Peyer's patch (tissue), 4 donors: ENCODE data around the gene DPM2. TPM values are rescaled to one million over a fixed set of nuclear protein-coding genes. Genes with fewer than 3 reads are reported as not detected.

ENCODE experiments used
- DNase-seq, 3 donors: peaks; one replicate each; pipeline ENCODE4 v3.0.0-alpha.2; 2017 to 2019
- H3K27ac ChIP-seq, 4 donors: fragments of 200-600 bp; sonication (generic); one replicate each; pipeline ENCODE4 v1.5.1; 2016 to 2019
- H3K27me3 ChIP-seq, 2 donors: fragments of 200-600 bp; sonication (generic); one replicate each; pipeline ENCODE4 v1.5.1; 2019
- H3K36me3 ChIP-seq, 3 donors: fragments of 200-600 bp; sonication (generic); one replicate each; pipeline ENCODE4 v1.5.1; 2016 to 2019
- H3K4me1 ChIP-seq, 4 donors: fragments of 200-600 bp; sonication (generic); one replicate each; pipeline ENCODE4 v1.5.1; 2016 to 2019
- H3K4me3 ChIP-seq, 4 donors: fragments of 200-600 bp; sonication (generic); 1 replicate in 3 of 4; 2 replicates in 1 of 4; pipeline ENCODE4 v1.5.1; 2016 to 2019; ENCODE audit warnings: mild to moderate bottlenecking in 1 of 4
- H3K9me3 ChIP-seq, 4 donors: fragments of 200-600 bp; sonication (generic); one replicate each; pipeline ENCODE4 v1.5.1; 2016 to 2019; ENCODE audit warnings: mild to moderate bottlenecking in 1 of 4
- CTCF ChIP-seq, 6 experiments: fragments of 450-650 bp in 4 of 6; fragments of 200-600 bp in 2 of 6; sonication (generic) in 1 of 6; IDR thresholded peaks; one replicate each; pipeline ENCODE4 v1.5.1; 2017 to 2019; ENCODE audit warnings: antibody characterized with exemption in 6 of 6, mild to moderate bottlenecking in 3 of 6, moderate library complexity in 1 of 6
- POLR2A ChIP-seq, 2 donors: fragments of 450-650 bp; IDR thresholded peaks; one replicate each; pipeline ENCODE4 v1.5.1; 2017; ENCODE audit warnings: antibody characterized with exemption in 2 of 2, mild to moderate bottlenecking in 2 of 2, moderate library complexity in 2 of 2
- total RNA-seq, 4 donors: library from RNA; depleted of rRNA; stranded (reverse); fragments of >200 nt; gene quantifications; one replicate each; pipeline ENCODE4 v1.1.0, GENCODE V29; 2016

The DPM2 gene
- total RNA-seq, 4 donors from 2014 or later: 20.6 to 27.3 (median 22.1) TPM

GRCh38 chr9:127981559-127982121 lies 44.0 kb upstream of the DPM2 start:
- H3K9me3 ChIP-seq: no peaks in the 10 kb centered on the region
- peak overlapping the region; percentile 91 to 97 (median 97) for H3K4me3 ChIP-seq
- no peaks in the 10 kb centered on the region for H3K27me3 ChIP-seq
- no peak for DNase-seq
- peaks cover 0 to 28% (median 18%) of the 10 kb centered on the region in 4 donors for H3K4me1 ChIP-seq
- H3K36me3 ChIP-seq: no peaks in the 10 kb centered on the region
- TF ChIP-seq POLR2A (IDR thresholded peaks at IDR 0.05) (no peak), CTCF (IDR thresholded peaks at IDR 0.05) (no peak)
- H3K27ac ChIP-seq: peak overlapping the region; percentile 95 to 99 (median 96)

- TF ChIP-seq CTCF (IDR thresholded peaks at IDR 0.05) (peak in 1 of 6 experiments; percentile 7), POLR2A (IDR thresholded peaks at IDR 0.05) (peak; percentile 82 to 84)
- Histone ChIP-seq H3K27ac (peak within 1 kb of the TSS; percentile 95 to 99 (median 96)), H3K4me3 (peak within 1 kb of the TSS; percentile 91 to 97 (median 97)), H3K36me3 (no peaks in the 10 kb centered on the region), H3K9me3 (no peaks in the 10 kb centered on the region), H3K27me3 (no peaks in the 10 kb centered on the region), H3K4me1 (peaks cover 0 to 33% (median 23%) of the 10 kb centered on the region in 4 donors)
- DNase-seq: peak; percentile 96 to 98 (median 98)
These were observed 43.3 kb upstream of the DPM2 start, which contains the start of gene EEIG1 for GRCh38 chr9:127980706-127981558. TSS of gene EEIG1 (minus strand) at chr9:127980989. CDS start at chr9:127980137, 852 bp downstream.

GRCh38 chr9:127980060-127980705 lies 42.5 kb upstream of the DPM2 start:
- Histone ChIP-seq H3K4me1 (peaks cover 0 to 40% (median 28%) of the 10 kb centered on the region in 4 donors), H3K4me3 (peak overlapping the region; percentile 91 to 97 (median 97)), H3K27me3 (no peaks in the 10 kb centered on the region), H3K9me3 (no peaks in the 10 kb centered on the region), H3K36me3 (no peaks in the 10 kb centered on the region), H3K27ac (peak overlapping the region; percentile 95 to 99 (median 96))
- DNase-seq: peak; percentile 75 to 87 (median 86)
- TF ChIP-seq POLR2A (IDR thresholded peaks at IDR 0.05) (peak; percentile 91 to 93), CTCF (IDR thresholded peaks at IDR 0.05) (no peak)

GRCh38 chr9:127979333-127980059 lies 41.8 kb upstream of the DPM2 start:
- peak overlapping the region; percentile 95 to 99 (median 96) for H3K27ac ChIP-seq
- H3K36me3 ChIP-seq: no peaks in the 10 kb centered on the region
- TF ChIP-seq CTCF (IDR thresholded peaks at IDR 0.05): peak in 1 of 6 experiments; percentile 15
- TF ChIP-seq POLR2A (IDR thresholded peaks at IDR 0.05): peak; percentile 23 to 24
- no peaks in the 10 kb centered on the region for H3K9me3 ChIP-seq
- DNase-seq: peak; percentile 79 to 87 (median 81)
- H3K4me1 ChIP-seq: peaks cover 0 to 47% (median 32%) of the 10 kb centered on the region in 4 donors
- peak overlapping the region; percentile 91 to 97 (median 97) for H3K4me3 ChIP-seq
- H3K27me3 ChIP-seq: no peaks in the 10 kb centered on the region

GRCh38 chr9:127979015-127979332 lies 41.3 kb upstream of the DPM2 start:
- Histone ChIP-seq H3K4me3 (peak overlapping the region; percentile 91 to 97 (median 97)), H3K27me3 (no peaks in the 10 kb centered on the region), H3K36me3 (no peaks in the 10 kb centered on the region), H3K4me1 (peaks cover 2 to 53% (median 36%) of the 10 kb centered on the region in 4 donors), H3K27ac (peak overlapping the region; percentile 95 to 99 (median 96)), H3K9me3 (no peaks in the 10 kb centered on the region)
- TF ChIP-seq POLR2A (IDR thresholded peaks at IDR 0.05): no peak
- no peak for TF ChIP-seq CTCF (IDR thresholded peaks at IDR 0.05)
- no peak for DNase-seq
